Measurements from ENCODE around the gene PIBF1.
A peak's percentile ranks its signal among the peaks of the same experiment; 100 is the strongest.
"Not testable (repeated sequence)": the region's sequence is repeated elsewhere in the genome, so short reads cannot be mapped to it uniquely, and the experiment has no call there.

The PIBF1 gene

DNA sequence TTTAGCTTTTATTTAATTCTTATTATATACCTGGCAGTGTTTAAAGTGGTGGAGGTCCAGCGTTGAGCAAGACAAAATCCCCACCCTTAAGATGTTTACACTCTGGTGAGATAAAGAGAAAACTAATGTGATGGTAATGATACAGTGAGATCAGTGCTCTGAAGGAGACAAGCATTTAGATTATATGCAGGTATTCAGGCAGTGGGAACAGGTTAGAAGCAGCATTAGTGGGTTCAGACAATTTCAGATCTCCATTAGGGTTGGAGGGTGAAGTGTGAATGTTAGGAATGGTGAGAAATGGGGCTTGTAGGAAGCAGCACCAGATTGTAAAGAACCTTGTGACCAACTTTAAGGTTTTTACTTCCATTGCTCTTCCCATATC lies 39.0 kb downstream of the PIBF1 start:
- no peak for DNase-seq

DNA sequence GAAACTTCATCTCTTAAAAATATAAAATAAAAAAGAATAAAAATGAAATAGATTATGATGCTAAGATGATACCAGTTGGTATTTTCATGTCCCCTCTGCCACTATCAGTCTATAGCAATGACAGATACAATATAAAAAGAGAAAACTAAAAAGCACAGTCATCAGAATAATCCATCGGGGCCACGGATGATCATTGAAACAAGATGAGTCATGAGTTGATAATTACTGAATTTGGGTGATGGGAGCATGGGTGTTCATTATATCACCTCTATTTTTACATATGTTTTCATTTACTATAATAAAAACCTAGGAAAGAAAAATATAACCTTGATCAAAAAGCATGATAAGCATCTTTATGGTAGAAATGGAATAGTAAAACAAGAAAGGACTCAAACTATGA lies 41.1 kb downstream of the PIBF1 start:
- DNase-seq = no peak

DNA sequence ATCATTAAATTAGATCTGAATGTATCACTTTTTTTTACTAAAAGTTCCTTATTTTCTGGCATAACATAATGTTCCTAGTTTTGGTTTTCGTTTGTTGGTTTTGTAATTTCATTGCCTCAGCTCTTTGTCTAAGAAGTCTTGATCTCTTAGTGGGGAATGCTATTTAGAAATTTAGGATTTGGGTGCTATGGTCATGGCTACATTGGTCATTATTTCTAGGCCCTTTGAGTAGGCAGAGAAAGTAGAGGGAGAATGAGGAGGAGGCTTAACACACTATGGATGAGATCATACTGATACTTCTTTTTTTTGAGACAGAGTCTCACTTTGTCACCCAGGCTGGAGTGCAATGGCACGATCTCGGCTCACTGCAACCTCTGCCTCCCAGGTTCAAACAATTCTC lies 41.8 kb downstream of the PIBF1 start:
- DNase-seq = no peak

- no peak for DNase-seq
Observed at GRCh38 chr13:72834601-72835000, 52.7 kb downstream of the PIBF1 start.

- DNase-seq = no peak
Observed at GRCh38 chr13:72839831-72840426, 58.0 kb downstream of the PIBF1 start.

DNA sequence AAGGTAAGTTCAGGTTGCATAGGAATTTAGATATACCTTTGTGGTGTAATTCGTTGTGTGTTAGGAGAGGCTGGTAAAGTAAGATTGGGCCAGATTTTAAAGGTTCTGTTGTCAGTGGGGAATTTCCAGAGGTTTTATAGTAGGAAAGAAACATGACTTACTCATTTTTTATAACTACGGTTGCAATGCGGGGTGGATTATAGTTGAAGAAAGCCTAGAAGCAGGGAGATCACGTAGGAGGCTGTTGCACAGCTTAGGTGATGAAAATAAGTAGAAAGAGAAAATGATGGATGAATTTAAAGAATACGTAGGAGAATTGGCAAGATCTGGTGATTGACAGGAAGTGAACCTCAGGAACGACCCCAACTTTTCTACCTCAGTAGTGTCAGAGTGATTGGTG lies 61.1 kb downstream of the PIBF1 start:
- DNase-seq = no peak

GRCh38 chr13:72845148-72845547 lies 63.2 kb downstream of the PIBF1 start:
- DNase-seq = not testable (repeated sequence)

DNA sequence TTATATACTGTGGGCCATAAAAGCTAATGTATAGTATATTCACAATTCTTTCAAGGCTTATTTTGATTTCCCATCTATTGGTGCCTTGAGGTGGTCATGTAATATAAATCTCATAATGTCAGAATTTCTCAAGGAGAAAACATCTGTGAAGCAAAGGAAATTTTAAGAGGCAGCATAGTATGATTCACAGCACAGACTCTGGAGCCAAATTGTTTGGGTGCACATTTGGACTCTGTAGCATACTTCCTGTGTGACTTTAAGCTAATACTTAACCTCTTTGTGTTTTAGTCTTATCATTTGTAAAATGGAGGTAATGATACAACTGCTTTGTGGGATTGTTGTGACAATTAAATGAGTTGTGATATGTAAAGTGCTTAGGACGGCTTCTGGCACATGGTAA lies 67.6 kb downstream of the PIBF1 start:
- DNase-seq = no peak

DNA sequence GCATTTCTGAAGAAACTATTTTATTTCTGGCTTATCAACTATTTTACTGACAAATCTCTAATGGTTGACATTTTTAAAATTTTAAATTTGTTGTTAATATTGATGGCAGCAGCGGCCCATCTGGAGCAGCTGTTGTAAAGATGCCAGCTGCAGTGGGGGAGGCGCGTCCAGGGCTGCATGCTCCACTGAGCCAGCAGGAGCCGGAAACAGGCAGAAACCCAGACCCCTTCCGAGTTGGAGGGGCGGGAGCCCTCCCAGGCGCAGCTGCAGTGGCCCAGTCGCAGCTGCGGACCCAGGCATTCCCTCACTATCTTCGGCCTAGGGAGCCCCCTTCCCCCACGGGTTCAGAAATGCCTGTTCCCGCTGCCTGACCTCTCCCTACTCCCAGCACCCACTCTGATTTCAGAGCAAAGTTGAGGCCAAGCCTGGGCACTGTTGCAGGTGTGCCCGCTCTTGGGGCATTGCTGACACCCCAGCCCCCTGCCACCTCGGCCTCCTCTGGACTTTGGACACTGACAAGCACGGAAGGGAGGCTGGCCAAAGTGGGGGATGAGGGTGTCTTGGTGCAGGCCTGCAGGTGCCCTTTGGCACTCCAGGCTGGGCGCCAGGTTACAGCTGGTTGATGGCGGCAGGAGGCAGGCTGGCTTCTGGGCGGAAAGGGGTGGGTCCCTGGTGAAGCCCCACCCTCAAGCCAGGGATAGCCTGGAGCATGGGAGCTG lies 69.2 kb downstream of the PIBF1 start:
- no peak for DNase-seq

GRCh38 chr13:72851678-72852014 lies 69.7 kb downstream of the PIBF1 start:
- DNase-seq = no peak

- DNase-seq = no peak
Observed at GRCh38 chr13:72852207-72852606, 70.3 kb downstream of the PIBF1 start.

GRCh38 chr13:72853000-72853399 lies 71.1 kb downstream of the PIBF1 start:
- no peak for DNase-seq

- no peak for DNase-seq
Observed at GRCh38 chr13:72864142-72865011, 82.4 kb downstream of the PIBF1 start.

DNA sequence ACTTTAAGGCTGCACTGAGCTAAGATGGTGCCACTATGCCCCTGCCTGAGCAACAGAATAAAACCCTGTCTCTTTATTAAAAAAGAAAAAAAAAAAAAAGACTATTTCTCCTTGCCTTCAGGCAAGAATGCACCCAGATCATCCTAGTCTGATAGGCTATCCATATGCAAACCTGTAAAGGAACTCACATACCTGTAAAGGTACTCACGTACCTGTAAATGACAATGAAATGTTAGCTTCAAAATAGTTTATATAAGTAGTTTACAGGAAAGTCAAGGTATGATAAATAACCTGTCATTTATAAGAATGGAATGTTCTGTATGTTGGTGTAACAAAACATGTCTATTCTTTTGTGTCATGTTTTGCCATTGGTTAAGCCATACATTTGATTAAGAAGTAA lies 86.3 kb downstream of the PIBF1 start:
- no peak for DNase-seq

DNA sequence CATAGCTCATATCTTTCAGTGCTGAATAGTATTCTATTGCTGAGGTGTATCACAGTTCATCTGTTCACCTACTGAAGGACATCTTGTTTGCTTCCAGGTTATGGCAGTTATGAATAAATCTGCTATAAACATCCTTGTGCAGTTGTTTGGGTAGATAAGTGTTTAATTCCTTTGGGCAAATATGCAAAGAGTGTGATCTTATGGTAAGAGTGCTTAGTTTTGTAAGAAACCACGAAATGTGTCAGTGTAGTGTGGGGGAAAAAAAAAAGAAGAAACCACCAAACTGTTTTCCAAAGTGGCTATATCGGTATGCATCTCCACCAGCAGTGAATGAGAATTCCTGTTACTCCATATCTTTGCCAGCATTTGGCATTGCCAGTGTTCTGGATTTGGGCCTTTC lies 93.3 kb downstream of the PIBF1 start:
- DNase-seq = no peak

DNA sequence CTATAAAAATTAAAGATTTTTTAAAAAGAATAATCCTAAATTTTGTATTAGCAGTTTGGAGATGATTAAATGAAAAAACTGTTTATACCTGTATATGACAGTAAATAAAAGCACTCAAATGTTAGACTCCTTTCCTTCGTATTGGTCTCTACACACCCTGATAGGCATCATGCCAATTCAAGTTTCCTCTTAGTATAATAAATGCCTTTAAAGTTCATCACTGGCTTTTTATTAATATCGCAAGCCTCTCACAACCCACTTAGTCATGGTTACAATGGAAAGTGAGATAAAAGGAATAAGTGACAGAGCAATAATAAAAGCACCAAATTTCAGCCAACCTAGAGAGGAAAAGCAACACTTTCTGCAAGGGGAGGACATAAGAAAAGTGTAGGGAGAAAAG lies 102.2 kb downstream of the PIBF1 start:
- DNase-seq = peak in 1 of 14 donors; percentile 1

DNA sequence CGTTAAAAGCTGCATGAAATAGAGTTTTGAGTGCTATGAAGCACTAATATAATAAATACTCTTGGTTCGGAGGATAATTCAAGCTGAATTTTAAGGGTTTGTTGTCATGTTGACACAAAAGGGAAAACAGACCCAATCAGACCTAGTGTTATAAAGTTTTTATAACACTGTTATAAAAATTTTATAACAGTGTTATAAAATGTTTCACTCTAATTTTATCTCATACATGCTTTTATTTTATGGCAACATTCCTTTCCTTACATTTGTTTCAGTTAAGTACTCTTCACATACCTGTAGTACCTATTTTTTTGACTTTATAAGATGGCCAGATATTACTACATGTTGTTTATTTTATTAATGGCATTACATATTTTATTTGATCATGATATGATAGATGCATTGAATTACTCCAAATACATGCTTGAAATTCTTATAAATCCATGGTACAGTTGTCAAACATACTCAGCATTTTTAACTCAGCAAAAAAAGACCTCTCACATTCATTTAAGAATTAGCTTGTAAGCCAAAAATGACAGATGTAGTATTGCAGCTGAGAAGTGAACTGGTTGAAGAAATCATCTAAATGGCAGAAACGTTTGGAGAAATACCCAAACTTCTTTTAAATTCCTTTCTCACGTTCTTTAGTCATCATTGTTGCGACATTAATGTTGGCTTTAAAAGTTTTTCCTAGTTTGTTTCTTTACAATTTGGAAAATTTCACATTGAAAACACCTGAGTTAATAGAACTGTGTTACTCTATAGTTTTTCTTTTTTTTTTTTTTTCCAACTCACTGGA lies 104.5 kb downstream of the PIBF1 start:
- no peak for DNase-seq

- no peak for DNase-seq
Observed at GRCh38 chr13:72889495-72889894, 107.6 kb downstream of the PIBF1 start.

DNA sequence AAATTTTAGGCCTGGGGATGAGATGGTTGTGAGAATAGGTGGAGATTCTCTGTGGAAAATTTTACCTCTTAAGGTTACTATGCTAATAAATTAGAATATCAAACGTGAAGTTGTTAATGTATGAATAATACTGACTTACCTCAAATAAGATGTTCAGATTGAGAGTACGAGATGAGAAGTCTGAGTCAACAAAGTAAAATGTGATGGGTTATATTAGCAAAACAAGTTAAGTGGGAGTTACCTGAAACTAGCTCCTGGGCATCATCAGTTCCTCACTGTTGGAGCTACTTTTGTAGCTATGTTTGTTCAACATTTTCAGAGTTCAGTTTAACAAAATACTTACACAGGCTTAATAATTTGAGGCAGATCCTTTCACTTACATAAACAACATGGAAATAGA lies 108.6 kb downstream of the PIBF1 start:
- DNase-seq = no peak

GRCh38 chr13:72891423-72891822 lies 109.5 kb downstream of the PIBF1 start:
- DNase-seq = no peak

DNA sequence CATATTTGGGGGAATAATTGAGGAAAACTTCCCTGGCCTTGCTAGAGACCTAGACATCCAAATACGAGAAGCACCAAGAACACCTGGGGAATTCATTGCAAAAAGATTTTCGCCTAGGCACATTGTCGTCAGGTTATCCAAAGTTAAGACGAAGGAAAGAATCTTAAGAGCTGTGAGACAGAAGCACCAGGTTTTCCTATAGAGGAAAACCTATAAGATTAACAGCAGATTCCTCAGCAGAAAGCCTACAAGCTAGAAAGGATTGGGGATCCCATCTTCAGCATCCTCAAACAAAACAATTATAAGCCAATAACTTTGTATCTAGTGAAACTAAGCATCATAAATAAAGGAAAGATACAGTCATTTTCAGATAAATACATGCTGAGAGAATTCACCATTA lies 114.9 kb downstream of the PIBF1 start:
- no peak for DNase-seq

- DNase-seq = not testable (repeated sequence)
Observed at GRCh38 chr13:72901546-72901945, 119.6 kb downstream of the PIBF1 start.

DNA sequence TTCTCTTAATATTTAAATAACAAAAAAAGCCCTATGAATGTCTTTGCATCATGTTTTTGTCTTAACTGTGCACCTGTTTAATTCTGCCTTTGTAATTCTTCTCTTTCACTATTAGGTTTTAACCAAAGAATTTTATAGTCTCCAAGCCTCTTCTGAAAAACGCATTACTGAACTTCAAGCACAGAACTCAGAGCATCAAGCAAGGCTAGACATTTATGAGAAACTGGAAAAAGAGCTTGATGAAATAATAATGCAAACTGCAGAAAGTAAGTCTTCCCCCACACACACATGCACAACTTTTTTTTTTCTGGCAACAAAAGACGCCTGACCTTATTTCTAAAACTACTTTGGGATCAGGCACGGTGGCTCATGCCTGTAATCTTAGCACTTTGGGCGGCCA lies 126.5 kb downstream of the PIBF1 start:
- no peak for DNase-seq

Data from C1 segment of cervical spinal cord (tissue), 14 donors.